Coronary artery (tissue), 2 donors: ENCODE results near the gene SLC2A10.

Source experiments
- DNase-seq: peaks from one replicate; pipeline ENCODE4 v3.0.0-alpha.2; 2017; ENCODE audit warnings: low spot score
- H3K27ac ChIP-seq, 2 donors: fragments of 200-600 bp; sonication (generic); one replicate each; pipeline ENCODE4 v1.5.1; 2016 to 2019
- H3K4me3 ChIP-seq: fragments of 200-600 bp; sonication (generic); 2 replicates; pipeline ENCODE4 v1.5.1; 2016; ENCODE audit warnings: mild to moderate bottlenecking, moderate library complexity
- TF ChIP-seq, protein P1 (sequence below): fragments of 200-600 bp; sonication (generic); IDR thresholded peaks from one replicate; pipeline ENCODE4 v1.5.1; 2019; ENCODE audit warnings: antibody characterized with exemption

The SLC2A10 gene

GRCh38 chr20:46709459-46710152 is at the start of gene SLC2A10:
TSS of gene SLC2A10 (plus strand) at chr20:46709649. CDS start at chr20:46709737, 88 bp downstream.
- Histone ChIP-seq H3K27ac (peak within 1 kb of the TSS; percentile 61 to 89), H3K4me3 (peak within 1 kb of the TSS; percentile 86)
- TF ChIP-seq, protein P1, sequence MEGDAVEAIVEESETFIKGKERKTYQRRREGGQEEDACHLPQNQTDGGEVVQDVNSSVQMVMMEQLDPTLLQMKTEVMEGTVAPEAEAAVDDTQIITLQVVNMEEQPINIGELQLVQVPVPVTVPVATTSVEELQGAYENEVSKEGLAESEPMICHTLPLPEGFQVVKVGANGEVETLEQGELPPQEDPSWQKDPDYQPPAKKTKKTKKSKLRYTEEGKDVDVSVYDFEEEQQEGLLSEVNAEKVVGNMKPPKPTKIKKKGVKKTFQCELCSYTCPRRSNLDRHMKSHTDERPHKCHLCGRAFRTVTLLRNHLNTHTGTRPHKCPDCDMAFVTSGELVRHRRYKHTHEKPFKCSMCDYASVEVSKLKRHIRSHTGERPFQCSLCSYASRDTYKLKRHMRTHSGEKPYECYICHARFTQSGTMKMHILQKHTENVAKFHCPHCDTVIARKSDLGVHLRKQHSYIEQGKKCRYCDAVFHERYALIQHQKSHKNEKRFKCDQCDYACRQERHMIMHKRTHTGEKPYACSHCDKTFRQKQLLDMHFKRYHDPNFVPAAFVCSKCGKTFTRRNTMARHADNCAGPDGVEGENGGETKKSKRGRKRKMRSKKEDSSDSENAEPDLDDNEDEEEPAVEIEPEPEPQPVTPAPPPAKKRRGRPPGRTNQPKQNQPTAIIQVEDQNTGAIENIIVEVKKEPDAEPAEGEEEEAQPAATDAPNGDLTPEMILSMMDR, result no peak
- peak; percentile 76 for DNase-seq

GRCh38 chr20:46660487-46660886 is 49.0 kb upstream of the SLC2A10 start:
- TF ChIP-seq, protein P1, result no peak
- Histone ChIP-seq H3K4me3 (no peak overlapping the region), H3K27ac (no peak overlapping the region)
- DNase-seq, result no peak

DNA sequence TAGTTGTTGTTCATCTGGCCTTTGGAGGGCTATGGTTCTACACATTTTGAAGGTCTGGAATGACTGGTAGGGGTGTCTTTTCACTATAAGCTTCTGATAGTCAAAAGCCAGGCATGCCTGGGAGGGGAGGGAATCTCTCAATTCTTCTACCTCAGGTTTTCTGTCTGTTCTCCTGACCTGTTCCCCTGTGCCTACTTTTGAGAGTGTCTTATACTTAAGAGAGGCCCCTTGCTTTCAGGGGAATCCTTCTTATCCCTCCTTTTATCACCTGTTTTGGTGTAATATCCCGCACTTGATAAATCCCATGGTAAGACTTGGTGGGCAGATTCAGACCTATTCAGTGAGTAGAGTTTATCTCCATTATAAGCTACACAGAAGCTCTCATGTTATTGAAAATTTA is 47.8 kb upstream of the SLC2A10 start:
- Histone ChIP-seq H3K4me3 (no peak overlapping the region), H3K27ac (no peak overlapping the region)
- TF ChIP-seq, protein P1, result no peak
- DNase-seq, result no peak

DNA sequence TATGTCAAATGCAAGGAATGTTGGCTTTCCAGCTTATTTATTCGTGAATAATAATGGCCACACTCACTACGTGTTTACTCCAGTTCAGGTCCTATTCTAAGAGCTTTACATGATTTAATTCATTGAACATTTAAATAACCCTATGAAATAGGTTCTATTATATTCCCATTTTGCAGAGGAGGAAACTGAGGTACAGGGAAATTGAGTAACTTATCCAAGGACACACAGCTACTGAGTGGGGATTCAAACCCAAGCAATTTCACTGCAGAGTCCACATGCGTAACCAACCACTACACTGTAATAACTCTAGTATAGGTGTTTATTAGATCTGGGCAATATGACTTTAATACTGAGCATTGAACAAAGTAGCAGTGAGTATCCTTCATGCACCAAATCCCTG is 45.9 kb upstream of the SLC2A10 start:
- TF ChIP-seq, protein P1, result no peak
- Histone ChIP-seq H3K27ac (no peak overlapping the region), H3K4me3 (no peak overlapping the region)
- no peak for DNase-seq

DNA sequence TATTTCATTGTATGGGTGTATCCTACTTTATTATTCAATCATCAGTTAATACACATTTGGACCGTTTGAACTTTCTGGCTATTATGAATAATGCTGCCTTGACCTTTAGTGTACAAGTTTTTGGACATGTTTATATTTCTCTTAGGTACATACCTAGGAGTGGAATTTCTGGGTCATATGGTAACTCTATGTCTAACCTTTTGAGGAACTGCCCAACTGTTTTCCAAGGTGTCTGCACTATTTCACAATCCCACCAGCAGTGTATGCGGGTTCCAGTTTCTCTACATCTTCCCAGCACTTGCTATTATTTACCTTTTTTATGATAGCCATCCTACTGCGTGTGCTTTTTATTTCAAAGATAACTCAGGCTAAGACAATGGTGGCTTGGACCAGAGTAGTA is 43.8 kb upstream of the SLC2A10 start:
- TF ChIP-seq, protein P1, result no peak
- no peak overlapping the region for H3K27ac ChIP-seq
- DNase-seq, result no peak
- H3K4me3 ChIP-seq, result no peak overlapping the region

DNA sequence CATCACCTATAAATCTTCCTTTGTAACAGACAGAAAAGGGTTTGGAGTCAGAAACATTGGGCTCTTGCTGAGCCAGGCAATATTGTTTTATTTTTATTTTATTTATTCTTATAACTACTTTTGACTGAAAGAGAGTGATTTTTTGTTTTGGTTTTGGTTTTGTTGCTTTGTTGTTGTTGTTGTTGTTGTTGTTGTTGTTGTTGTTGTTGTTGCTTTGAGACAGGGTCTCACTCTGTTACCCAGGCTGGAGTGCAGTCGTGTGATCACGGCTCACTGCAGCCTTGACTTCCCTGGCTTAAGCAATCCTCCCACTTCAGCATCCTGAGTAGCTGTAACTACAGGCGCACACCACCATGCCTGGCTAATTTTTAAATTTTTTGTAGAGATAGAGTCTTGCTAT is 43.1 kb upstream of the SLC2A10 start:
- TF ChIP-seq, protein P1, result no peak
- DNase-seq, result no peak
- H3K4me3 ChIP-seq, result no peak overlapping the region
- no peak overlapping the region for H3K27ac ChIP-seq

DNA sequence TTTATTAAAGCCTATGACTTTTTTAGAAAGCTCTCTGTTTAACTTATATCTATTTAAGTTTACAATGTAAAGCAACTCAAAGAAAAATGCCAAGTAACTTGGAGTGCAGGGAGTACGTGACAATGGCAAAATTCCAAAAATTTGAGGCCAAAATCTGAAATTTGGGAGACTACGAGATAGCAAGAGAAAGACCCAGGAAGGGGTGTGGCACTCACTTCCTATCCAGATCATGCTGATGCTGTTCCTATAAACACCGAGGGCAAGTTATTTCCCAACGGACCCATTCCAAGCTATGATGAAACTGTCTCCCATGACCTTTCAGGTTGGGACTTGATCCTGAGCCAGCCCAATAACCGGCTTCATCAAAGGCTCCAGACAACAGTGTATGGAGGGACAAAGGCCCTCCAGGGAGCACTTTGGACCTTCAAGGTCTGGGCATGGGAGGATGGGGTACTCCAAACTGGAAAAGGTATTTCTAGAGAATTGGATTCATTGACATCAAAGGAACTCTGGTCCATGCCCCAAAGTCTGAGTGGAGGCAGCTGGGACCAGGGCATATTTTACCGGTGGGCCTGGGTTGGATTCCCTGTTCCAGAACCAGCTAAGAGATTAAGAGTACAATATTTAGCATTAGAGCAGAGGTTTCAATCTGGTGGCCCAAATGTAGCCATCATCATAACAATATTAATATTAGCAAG is 42.5 kb upstream of the SLC2A10 start:
- TF ChIP-seq, protein P1, result no peak
- no peak overlapping the region for H3K4me3 ChIP-seq
- H3K27ac ChIP-seq, result no peak overlapping the region
- no peak for DNase-seq
